ENCODE measurements around the gene BGLAP. TPM values are rescaled to one million over a fixed set of nuclear protein-coding genes. Genes with fewer than 3 reads are reported as not detected.
A peak's percentile ranks its signal among the peaks of the same experiment; 100 is the strongest.

BGLAP gene
- total and polyA plus RNA-seq, 7 experiments from 2014 or later = 0.33 to 7.4 (median 4.7) TPM; not detected in 1

- intact Hi-C loops (cut with micrococcal nuclease) = loop anchor here in 1 of 2 donors (1.0 to 10.0 kb wide), 2 partner anchors 7 to 287 kb away; partner anchors contain the start of gene MEF2D
- Histone ChIP-seq H3K4me1 (ENCODE audit: control insufficient read depth in 2 of 2, insufficient read depth in 2 of 2, low read length in 2 of 2) (peaks cover 11 to 12% of the 10 kb centered on the region in 2 donors), H3K9me3 (ENCODE audit: control insufficient read depth in 2 of 3, low read length in 3 of 3) (no peaks in the 10 kb centered on the region), H3K27me3 (ENCODE audit: control insufficient read depth in 2 of 2, insufficient read depth in 2 of 2, low read length in 2 of 2) (no peaks in the 10 kb centered on the region), H3K4me3 (ENCODE audit: low read length) (no peak overlapping the region), H3K27ac (ENCODE audit: low read depth, low read length) (peak overlapping the region; percentile 53), H3K36me3 (ENCODE audit: control insufficient read depth in 2 of 3, insufficient read depth in 3 of 3, low read length in 3 of 3) (peaks cover 7 to 28% (median 10%) of the 10 kb centered on the region in 3 experiments)
- Mint-ChIP-seq H3K27ac (peak overlapping the region; percentile 30 to 98 (median 76)), H3K9me3 (no peaks in the 10 kb centered on the region), H3K4me3 (peak overlapping the region; percentile 8 to 89 (median 58)), H3K4me1 (peaks cover 38 to 68% (median 52%) of the 10 kb centered on the region in 7 donors), H3K27me3 (no peaks in the 10 kb centered on the region), H3K36me3 (peaks cover 16 to 45% (median 26%) of the 10 kb centered on the region in 5 donors)
- no peak for ATAC-seq
- CTCF ChIA-PET = interaction anchor here (0.7 kb wide), 1 partner anchor 127 kb away, joined by 3 read pairs; no protein-coding TSS in a partner anchor
- DNase-seq = peak in 4 of 9 donors; percentile 8 to 27 (median 18)
- POLR2A ChIA-PET = no interaction called here
Observed at GRCh38 chr1:156217871-156218270, 24.1 kb upstream of the BGLAP start.

- Mint-ChIP-seq H3K4me1 (peaks cover 28 to 61% (median 40%) of the 10 kb centered on the region in 7 donors), H3K36me3 (peaks cover 21 to 49% (median 32%) of the 10 kb centered on the region in 5 donors), H3K27ac (peak overlapping the region in 3 of 9 donors; percentile 44 to 89 (median 86)), H3K4me3 (no peak overlapping the region), H3K27me3 (no peaks in the 10 kb centered on the region), H3K9me3 (no peaks in the 10 kb centered on the region)
- H3K27ac ChIP-seq (ENCODE audit: low read depth, low read length) = no peak overlapping the region
- intact Hi-C loops (cut with micrococcal nuclease) = no loop called here
- CTCF ChIA-PET = no interaction called here
- ATAC-seq (no peak), DNase-seq (no peak)
- POLR2A ChIA-PET = no interaction called here
- H3K9me3 ChIP-seq (ENCODE audit: control insufficient read depth in 2 of 3, low read length in 3 of 3) = no peaks in the 10 kb centered on the region
- H3K27me3 ChIP-seq (ENCODE audit: control insufficient read depth in 2 of 2, insufficient read depth in 2 of 2, low read length in 2 of 2) = no peaks in the 10 kb centered on the region
- H3K4me1 ChIP-seq (ENCODE audit: control insufficient read depth in 2 of 2, insufficient read depth in 2 of 2, low read length in 2 of 2) = peaks cover 0 to 11% of the 10 kb centered on the region in 2 donors
- H3K36me3 ChIP-seq (ENCODE audit: control insufficient read depth in 2 of 3, insufficient read depth in 3 of 3, low read length in 3 of 3) = peaks cover 10 to 39% (median 11%) of the 10 kb centered on the region in 3 experiments
- no peak overlapping the region for H3K4me3 ChIP-seq (ENCODE audit: low read length)
Observed at GRCh38 chr1:156220226-156220625, 21.8 kb upstream of the BGLAP start.

DNA sequence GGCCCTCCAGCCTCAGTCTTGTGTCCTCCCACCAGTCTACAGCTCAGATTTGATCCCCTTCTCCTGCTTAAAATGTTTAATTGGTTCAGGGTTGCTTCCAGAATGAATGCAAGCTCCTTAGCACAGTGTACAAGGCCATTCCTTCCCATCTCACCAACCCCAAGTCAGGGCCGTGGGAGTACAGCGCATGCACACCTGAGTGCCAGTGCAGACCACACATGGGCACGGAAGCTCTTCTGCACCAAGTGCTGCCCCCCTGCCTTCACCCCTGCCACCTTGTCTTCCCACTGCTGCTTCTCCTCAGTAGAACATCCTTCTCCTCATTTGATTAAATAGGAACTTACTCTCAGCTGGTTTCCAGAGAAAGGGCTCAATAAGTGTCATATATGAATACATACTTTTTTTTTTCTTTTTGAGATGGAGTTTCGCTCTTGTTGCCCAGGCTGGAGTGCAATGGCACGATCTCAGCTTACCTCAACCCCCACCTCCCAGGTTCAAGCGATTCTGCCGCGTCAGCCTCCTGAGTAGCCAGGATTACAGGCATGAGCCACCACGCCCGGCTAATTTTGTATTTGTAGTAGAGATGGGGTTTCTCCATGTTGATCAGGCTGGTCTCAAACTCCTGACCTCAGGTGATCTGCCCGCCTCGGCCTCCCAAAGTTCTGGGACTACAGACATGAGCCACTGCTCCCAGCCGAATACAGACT lies 19.8 kb upstream of the BGLAP start:
- ATAC-seq (no peak), DNase-seq (no peak)
- Mint-ChIP-seq H3K27ac (peak overlapping the region in 4 of 9 donors; percentile 12 to 89 (median 66)), H3K4me3 (peak overlapping the region in 1 of 10 donors; percentile 26), H3K27me3 (no peaks in the 10 kb centered on the region), H3K36me3 (peaks cover 21 to 52% (median 36%) of the 10 kb centered on the region in 5 donors), H3K4me1 (peaks cover 31 to 71% (median 44%) of the 10 kb centered on the region in 7 donors), H3K9me3 (peaks cover 0 to 2% (median 0%) of the 10 kb centered on the region in 11 donors)
- H3K36me3 ChIP-seq (ENCODE audit: control insufficient read depth in 2 of 3, insufficient read depth in 3 of 3, low read length in 3 of 3) = peaks cover 10 to 48% (median 11%) of the 10 kb centered on the region in 3 experiments
- no peaks in the 10 kb centered on the region for H3K27me3 ChIP-seq (ENCODE audit: control insufficient read depth in 2 of 2, insufficient read depth in 2 of 2, low read length in 2 of 2)
- H3K4me1 ChIP-seq (ENCODE audit: control insufficient read depth in 2 of 2, insufficient read depth in 2 of 2, low read length in 2 of 2) = peaks cover 0 to 11% of the 10 kb centered on the region in 2 donors
- H3K4me3 ChIP-seq (ENCODE audit: low read length) = no peak overlapping the region
- no peaks in the 10 kb centered on the region for H3K9me3 ChIP-seq (ENCODE audit: control insufficient read depth in 2 of 3, low read length in 3 of 3)
- intact Hi-C loops (cut with micrococcal nuclease) = no loop called here
- CTCF ChIA-PET = interaction anchor here (1.1 to 6.3 kb wide), 3 partner anchors 21 to 126 kb away, joined by 4 to 127 read pairs (median 4); no protein-coding TSS in a partner anchor
- H3K27ac ChIP-seq (ENCODE audit: low read depth, low read length) = no peak overlapping the region
- POLR2A ChIA-PET = interaction anchor here (0.6 to 1.1 kb wide), 3 partner anchors 9 to 94 kb away, joined by 3 to 5 read pairs (median 3); partner anchors contain the start of gene PMF1

DNA sequence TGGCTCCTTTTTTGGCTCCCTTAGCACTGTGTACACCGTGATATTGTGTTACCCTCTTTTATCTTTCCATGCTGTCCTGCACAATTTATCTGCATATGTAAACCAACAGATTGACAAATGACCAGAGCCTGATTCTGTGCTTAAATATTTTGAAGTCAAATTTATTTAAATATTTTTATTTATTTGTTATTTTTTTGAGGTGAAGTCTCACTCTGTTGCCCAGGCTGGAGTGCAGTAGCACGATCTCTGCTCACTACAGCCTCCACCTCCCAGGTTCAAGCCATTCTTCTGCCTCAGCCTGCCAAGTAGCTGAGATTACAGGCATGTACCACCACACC lies 16.3 kb upstream of the BGLAP start:
- Histone ChIP-seq H3K27me3 (ENCODE audit: control insufficient read depth in 2 of 2, insufficient read depth in 2 of 2, low read length in 2 of 2) (no peaks in the 10 kb centered on the region), H3K36me3 (ENCODE audit: control insufficient read depth in 2 of 3, insufficient read depth in 3 of 3, low read length in 3 of 3) (peaks cover 10 to 60% (median 11%) of the 10 kb centered on the region in 3 experiments), H3K4me1 (ENCODE audit: control insufficient read depth in 2 of 2, insufficient read depth in 2 of 2, low read length in 2 of 2) (no peaks in the 10 kb centered on the region), H3K9me3 (ENCODE audit: control insufficient read depth in 2 of 3, low read length in 3 of 3) (no peaks in the 10 kb centered on the region), H3K27ac (ENCODE audit: low read depth, low read length) (no peak overlapping the region), H3K4me3 (ENCODE audit: low read length) (no peak overlapping the region)
- peak overlapping the region; percentile 0 to 79 (median 24) for H3K27ac Mint-ChIP-seq
- peaks cover 14 to 47% (median 21%) of the 10 kb centered on the region in 7 donors for H3K4me1 Mint-ChIP-seq
- H3K36me3 Mint-ChIP-seq = peaks cover 21 to 46% (median 35%) of the 10 kb centered on the region in 5 donors
- no peaks in the 10 kb centered on the region for H3K27me3 Mint-ChIP-seq
- H3K4me3 Mint-ChIP-seq = peak overlapping the region in 1 of 10 donors; percentile 19
- peaks cover 0 to 2% (median 0%) of the 10 kb centered on the region in 11 donors for H3K9me3 Mint-ChIP-seq
- ChIA-PET POLR2A (interaction anchor here (1.3 to 3.3 kb wide), 3 partner anchors 12 to 80 kb away, joined by 3 to 13 read pairs (median 6); partner anchors contain the start of gene PMF1), CTCF (interaction anchor here (0.7 to 6.3 kb wide), 20 partner anchors 13 to 135 kb away, joined by 3 to 127 read pairs (median 5); partner anchors contain the start of genes PMF1, SEMA4A and SLC25A44)
- intact Hi-C loops (cut with micrococcal nuclease) = loop anchor here (1.0 to 2.0 kb wide), 8 partner anchors 8 to 135 kb away; partner anchors contain the start of genes PMF1 (in 2 of the 2) and SLC25A44 (in 1 of the 2)
- no peak for DNase-seq
- no peak for ATAC-seq

- H3K36me3 ChIP-seq (ENCODE audit: control insufficient read depth in 2 of 3, insufficient read depth in 3 of 3, low read length in 3 of 3) = peaks cover 8 to 55% (median 10%) of the 10 kb centered on the region in 3 experiments
- Mint-ChIP-seq H3K4me3 (peak overlapping the region in 1 of 10 donors; percentile 11), H3K9me3 (peaks cover 0 to 2% (median 0%) of the 10 kb centered on the region in 11 donors), H3K36me3 (peaks cover 18 to 42% (median 31%) of the 10 kb centered on the region in 5 donors), H3K27ac (peak overlapping the region in 2 of 9 donors; percentile 67 to 76), H3K27me3 (no peaks in the 10 kb centered on the region), H3K4me1 (peaks cover 11 to 44% (median 18%) of the 10 kb centered on the region in 7 donors)
- intact Hi-C loops (cut with micrococcal nuclease) = no loop called here
- CTCF ChIA-PET = interaction anchor here (1.1 to 6.3 kb wide), 8 partner anchors 12 to 136 kb away, joined by 3 to 127 read pairs (median 4); partner anchors contain the start of gene PMF1
- H3K9me3 ChIP-seq (ENCODE audit: control insufficient read depth in 2 of 3, low read length in 3 of 3) = no peaks in the 10 kb centered on the region
- DNase-seq (no peak), ATAC-seq (no peak)
- H3K27ac ChIP-seq (ENCODE audit: low read depth, low read length) = no peak overlapping the region
- no peaks in the 10 kb centered on the region for H3K4me1 ChIP-seq (ENCODE audit: control insufficient read depth in 2 of 2, insufficient read depth in 2 of 2, low read length in 2 of 2)
- no peak overlapping the region for H3K4me3 ChIP-seq (ENCODE audit: low read length)
- POLR2A ChIA-PET = interaction anchor here (1.3 to 2.1 kb wide), 3 partner anchors 13 to 80 kb away, joined by 3 to 7 read pairs (median 6); partner anchors contain the start of gene PMF1
- H3K27me3 ChIP-seq (ENCODE audit: control insufficient read depth in 2 of 2, insufficient read depth in 2 of 2, low read length in 2 of 2) = no peaks in the 10 kb centered on the region
Observed at GRCh38 chr1:156226116-156226538, 15.9 kb upstream of the BGLAP start.

DNA sequence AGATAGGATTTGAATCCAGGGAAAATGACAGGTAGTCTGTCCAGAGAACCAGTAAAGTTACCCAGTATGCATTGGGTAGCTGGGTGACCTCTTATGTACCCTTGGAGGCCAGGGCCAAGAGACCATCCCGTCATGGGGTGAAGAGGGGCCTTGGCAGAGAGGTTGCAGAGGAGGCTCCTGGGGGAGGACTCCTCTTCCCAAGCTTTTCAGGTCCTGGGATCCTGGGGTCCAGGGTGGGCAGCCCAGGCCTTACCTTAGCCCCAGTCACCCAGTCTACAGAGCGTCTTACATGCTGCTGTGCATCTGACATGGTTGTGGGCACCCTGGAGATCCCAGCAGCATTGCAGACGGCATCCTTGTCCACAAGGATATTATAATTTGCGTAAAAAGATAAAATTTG lies 15.2 kb upstream of the BGLAP start:
- no peaks in the 10 kb centered on the region for H3K9me3 ChIP-seq (ENCODE audit: control insufficient read depth in 2 of 3, low read length in 3 of 3)
- H3K4me1 ChIP-seq (ENCODE audit: control insufficient read depth in 2 of 2, insufficient read depth in 2 of 2, low read length in 2 of 2) = no peaks in the 10 kb centered on the region
- Mint-ChIP-seq H3K4me3 (no peak overlapping the region), H3K36me3 (peaks cover 12 to 36% (median 25%) of the 10 kb centered on the region in 5 donors), H3K4me1 (peaks cover 6 to 37% (median 11%) of the 10 kb centered on the region in 7 donors), H3K27me3 (no peaks in the 10 kb centered on the region), H3K9me3 (peaks cover 0 to 2% (median 0%) of the 10 kb centered on the region in 11 donors), H3K27ac (peak overlapping the region in 1 of 9 donors; percentile 76)
- H3K4me3 ChIP-seq (ENCODE audit: low read length) = no peak overlapping the region
- H3K27me3 ChIP-seq (ENCODE audit: control insufficient read depth in 2 of 2, insufficient read depth in 2 of 2, low read length in 2 of 2) = no peaks in the 10 kb centered on the region
- H3K27ac ChIP-seq (ENCODE audit: low read depth, low read length) = no peak overlapping the region
- ChIA-PET POLR2A (interaction anchor here (1.0 to 1.8 kb wide), 2 partner anchors 14 to 63 kb away, joined by 4 to 7 read pairs; partner anchors contain the start of gene PMF1), CTCF (interaction anchor here (1.2 to 6.3 kb wide), 5 partner anchors 12 to 136 kb away, joined by 3 to 127 read pairs (median 4); partner anchors contain the start of gene PMF1)
- peaks cover 4 to 49% (median 4%) of the 10 kb centered on the region in 3 experiments for H3K36me3 ChIP-seq (ENCODE audit: control insufficient read depth in 2 of 3, insufficient read depth in 3 of 3, low read length in 3 of 3)
- no peak for ATAC-seq
- intact Hi-C loops (cut with micrococcal nuclease) = no loop called here
- DNase-seq = no peak
